K562 (cell line): ENCODE measurements around the gene HSD17B12. TPM values are rescaled to one million over a fixed set of nuclear protein-coding genes. Genes with fewer than 3 reads are reported as not detected.
A peak's percentile ranks its signal among the peaks of the same experiment; 100 is the strongest.

Experiments
- FOSL1 ChIP-seq: fragments of 200-800 bp; sonication (Bioruptor generic); conservative IDR thresholded peaks from 2 replicates; pipeline ENCODE4 v1.6.1; 2016; ENCODE audit warnings: missing genetic modification characterization, missing compliant biosample characterization
- GABPB1 ChIP-seq: sonication (generic); formaldehyde crosslinking; IDR thresholded peaks from 2 replicates; pipeline ENCODE4 v1.8.0; 2022; ENCODE audit warnings: mild to moderate bottlenecking, missing genetic modification reagents
- JUND ChIP-seq, 2 experiments: IDR thresholded peaks; 2 replicates in 1 of 2; 3 replicates in 1 of 2; pipeline ENCODE4 v1.6.1; 2011; ENCODE audit warnings: borderline replicate concordance in 2 of 2, low read depth in 2 of 2, low read length in 2 of 2, improper control_type of control experiment in 1 of 2, missing biosample characterization in 1 of 2, missing genetic modification characterization in 1 of 2, missing genetic modification reagents in 1 of 2
- MYC ChIP-seq, 2 experiments: fragments of 250-450 bp in 1 of 2; sonication (Bioruptor Pico) in 1 of 2; IDR thresholded peaks; 2 replicates each; pipeline versions ENCODE4 v1.5.1 to v1.6.1; 2012 to 2021; ENCODE audit warnings: low read depth in 2 of 2, borderline replicate concordance in 1 of 2, improper control_type of control experiment in 1 of 2, low read length in 1 of 2, mild to moderate bottlenecking in 1 of 2, moderate library complexity in 1 of 2
- NFIX ChIP-seq: fragments of 250-450 bp; sonication (Bioruptor Pico); IDR thresholded peaks from 2 replicates; pipeline ENCODE4 v1.4.0; 2020; ENCODE audit warnings: low read depth, mild to moderate bottlenecking, moderate library complexity
- NFYB ChIP-seq: IDR thresholded peaks from 2 replicates; pipeline ENCODE4 v1.6.1; 2011; ENCODE audit warnings: mild to moderate bottlenecking, moderate library complexity; ENCODE audit not compliant: insufficient read length; ENCODE audit errors: extremely low read depth
- SIN3B ChIP-seq: fragments of 450-650 bp; IDR thresholded peaks from 2 replicates; pipeline ENCODE4 v1.6.1; 2017; ENCODE audit warnings: low read depth, mild to moderate bottlenecking, moderate library complexity
- SMAD4 ChIP-seq: fragments of 250-450 bp; sonication (Bioruptor Pico); conservative IDR thresholded peaks from 2 replicates; pipeline ENCODE4 v1.8.0; 2021; ENCODE audit warnings: inconsistent platforms, mild to moderate bottlenecking, moderate library complexity
- polyA plus RNA-seq, 8 experiments: library from polyadenylated mRNA; depleted of rRNA in 4 of 8; stranded (reverse) in 5 of 8; unstranded in 3 of 8; fragments of >200 nt; fragmentation: Nextera tagmentation in 2 of 8; fragmentation: Illumina TruSeq in 1 of 8; extraction: Ambion mirVana in 2 of 8; extraction: Trizol in 1 of 8; gene quantifications; 2 replicates each; pipeline versions ENCODE4 v1.2.1 to v1.2.3, GENCODE V29; 2011 to 2014; ENCODE audit warnings: inconsistent platforms in 1 of 8, missing spikeins in 1 of 8
- total RNA-seq, 7 experiments: library from RNA; depleted of rRNA in 6 of 7; stranded (reverse); fragments of >200 nt in 6 of 7; fragmentation: Illumina TruSeq in 2 of 7; extraction: Trizol in 2 of 7; gene quantifications; 2 replicates each; pipeline versions ENCODE4 v1.2.1 to v1.2.3, GENCODE V29; 2011 to 2021; ENCODE audit warnings: low replicate concordance in 1 of 7
- TF ChIP-seq, protein P1 (sequence below), 2 experiments: fragments of 450-650 bp; IDR thresholded peaks; 2 replicates each; pipeline ENCODE4 v1.6.1; 2016; ENCODE audit warnings: mild to moderate bottlenecking in 2 of 2, borderline replicate concordance in 1 of 2, low read depth in 1 of 2, moderate library complexity in 1 of 2
- TF ChIP-seq, protein P2 (sequence below): fragments of 450-650 bp; IDR thresholded peaks from 2 replicates; pipeline ENCODE4 v1.6.1; 2016
- TF ChIP-seq, protein P3 (sequence below): fragments of 250-450 bp; sonication (Bioruptor Pico); IDR thresholded peaks from 2 replicates; pipeline ENCODE4 v1.9.0; 2021; ENCODE audit warnings: mild to moderate bottlenecking
- TF ChIP-seq, protein P4 (sequence below), 2 experiments: fragments of 450-650 bp; conservative IDR thresholded peaks; 2 replicates each; pipeline ENCODE4 v1.6.1; 2017; ENCODE audit warnings: mild to moderate bottlenecking in 2 of 2, moderate library complexity in 2 of 2
- TF ChIP-seq, protein P5 (sequence below): sonication (generic); formaldehyde crosslinking; IDR thresholded peaks from 2 replicates; pipeline ENCODE4 v1.8.0; 2022; ENCODE audit warnings: missing genetic modification reagents, mild to moderate bottlenecking, borderline replicate concordance

HSD17B12 gene
- total and polyA plus RNA-seq, 9 of the 15 experiments (the other 6 are each of a cell fraction or from before 2014, with no cell fraction given) = 9.1 to 34.5 (median 23.3) TPM

DNA sequence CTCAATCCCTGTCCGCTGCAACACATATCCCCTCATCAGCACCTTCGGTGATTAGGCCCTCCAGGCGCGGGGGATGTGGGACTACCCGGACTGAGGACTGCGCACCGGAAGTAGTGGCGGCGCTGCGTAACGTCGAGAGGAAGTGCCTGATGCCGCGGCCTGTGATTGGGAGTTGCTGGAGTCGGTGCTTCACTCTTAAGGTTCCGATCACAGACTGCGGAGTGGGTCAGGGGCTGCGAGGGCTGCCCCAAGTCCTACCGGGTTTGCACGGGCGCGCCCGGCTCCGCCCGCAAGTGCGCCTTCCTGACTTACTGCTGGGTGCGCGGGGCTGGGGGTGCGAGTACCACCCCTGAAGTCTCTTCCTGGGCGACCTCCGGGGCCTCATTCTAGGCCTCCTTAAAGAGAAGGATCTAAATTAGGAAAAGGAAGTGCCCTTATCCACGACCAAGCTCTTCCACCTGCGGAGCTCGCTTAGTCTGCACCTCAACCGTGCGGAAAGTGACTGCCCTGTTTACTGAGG, 200.2 kb downstream of the HSD17B12 start, which contains the start of gene ALKBH3 (continued):
- TF ChIP-seq, protein P1, sequence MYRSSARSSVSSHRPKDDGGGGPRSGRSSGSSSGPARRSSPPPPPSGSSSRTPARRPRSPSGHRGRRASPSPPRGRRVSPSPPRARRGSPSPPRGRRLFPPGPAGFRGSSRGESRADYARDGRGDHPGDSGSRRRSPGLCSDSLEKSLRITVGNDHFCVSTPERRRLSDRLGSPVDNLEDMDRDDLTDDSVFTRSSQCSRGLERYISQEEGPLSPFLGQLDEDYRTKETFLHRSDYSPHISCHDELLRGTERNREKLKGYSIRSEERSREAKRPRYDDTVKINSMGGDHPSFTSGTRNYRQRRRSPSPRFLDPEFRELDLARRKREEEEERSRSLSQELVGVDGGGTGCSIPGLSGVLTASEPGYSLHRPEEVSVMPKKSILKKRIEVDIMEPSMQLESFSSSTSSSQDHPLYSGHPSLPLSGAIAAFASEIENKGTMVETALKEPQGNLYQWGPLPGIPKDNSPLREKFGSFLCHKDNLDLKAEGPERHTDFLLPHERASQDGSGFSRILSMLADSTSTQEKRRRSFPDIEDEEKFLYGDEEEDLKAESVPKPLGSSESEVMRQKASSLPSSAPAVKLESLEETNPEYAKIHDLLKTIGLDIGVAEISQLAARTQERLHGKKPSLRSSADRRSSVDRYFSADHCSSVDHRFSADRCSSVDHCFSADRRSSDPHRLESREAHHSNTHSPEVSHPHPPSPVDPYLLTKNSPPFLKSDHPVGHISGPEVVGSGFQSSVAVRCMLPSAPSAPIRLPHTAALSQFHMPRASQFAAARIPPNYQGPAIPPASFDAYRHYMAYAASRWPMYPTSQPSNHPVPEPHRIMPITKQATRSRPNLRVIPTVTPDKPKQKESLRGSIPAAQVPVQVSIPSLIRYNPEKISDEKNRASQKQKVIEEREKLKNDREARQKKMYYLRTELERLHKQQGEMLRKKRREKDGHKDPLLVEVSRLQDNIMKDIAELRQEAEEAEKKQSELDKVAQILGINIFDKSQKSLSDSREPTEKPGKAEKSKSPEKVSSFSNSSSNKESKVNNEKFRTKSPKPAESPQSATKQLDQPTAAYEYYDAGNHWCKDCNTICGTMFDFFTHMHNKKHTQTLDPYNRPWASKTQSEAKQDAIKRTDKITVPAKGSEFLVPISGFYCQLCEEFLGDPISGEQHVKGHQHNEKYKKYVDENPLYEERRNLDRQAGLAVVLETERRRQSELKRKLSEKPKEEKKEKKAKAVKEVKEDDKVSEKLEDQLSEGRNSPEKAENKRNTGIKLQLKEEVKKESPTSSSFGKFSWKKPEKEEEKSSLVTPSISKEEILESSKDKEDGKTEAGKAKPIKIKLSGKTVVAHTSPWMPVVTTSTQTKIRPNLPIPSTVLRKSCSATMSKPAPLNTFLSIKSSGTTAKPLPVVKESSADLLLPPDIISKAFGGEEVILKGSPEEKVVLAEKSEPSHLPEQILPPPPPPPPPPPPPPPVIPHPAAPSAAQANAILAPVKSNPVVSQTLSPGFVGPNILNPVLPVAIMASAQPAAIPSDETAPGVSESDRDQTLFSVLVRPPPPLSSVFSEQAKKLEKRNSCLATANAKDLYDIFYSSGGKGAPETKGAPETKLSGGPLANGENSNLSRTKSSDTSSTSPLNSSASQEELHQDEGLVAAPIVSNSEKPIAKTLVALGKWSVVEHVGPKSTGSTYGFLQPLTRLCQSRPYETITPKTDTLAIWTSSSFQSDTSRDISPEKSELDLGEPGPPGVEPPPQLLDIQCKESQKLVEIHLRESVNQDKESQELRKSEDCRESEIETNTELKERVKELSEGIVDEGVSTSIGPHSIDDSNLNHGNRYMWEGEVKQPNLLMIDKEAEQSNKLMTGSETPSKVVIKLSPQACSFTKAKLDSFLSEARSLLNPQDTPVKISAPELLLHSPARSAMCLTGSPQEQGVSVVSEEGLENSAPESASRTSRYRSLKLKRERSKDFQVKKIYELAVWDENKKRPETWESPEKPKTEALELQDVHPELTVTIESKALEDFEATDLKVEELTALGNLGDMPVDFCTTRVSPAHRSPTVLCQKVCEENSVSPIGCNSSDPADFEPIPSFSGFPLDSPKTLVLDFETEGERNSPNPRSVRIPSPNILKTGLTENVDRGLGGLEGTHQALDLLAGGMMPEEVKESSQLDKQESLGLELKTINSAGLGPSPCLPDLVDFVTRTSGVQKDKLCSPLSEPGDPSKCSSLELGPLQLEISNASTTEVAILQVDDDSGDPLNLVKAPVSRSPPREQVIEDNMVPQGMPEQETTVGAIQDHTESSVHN (IDR thresholded peaks at IDR 0.05; ENCODE audit: borderline replicate concordance in 1 of 2, low read depth in 1 of 2) = no peak
- TF ChIP-seq MYC (IDR thresholded peaks at IDR 0.05; ENCODE audit: low read depth, low read length) (0 out of 2 replicates have a peak, but pooled peaks have one; percentile 40), MYC (CRISPR knock-in tag; IDR thresholded peaks at IDR 0.05; ENCODE audit: borderline replicate concordance, low read depth) (no peak), FOSL1 (tag) (0 out of 2 replicates have a peak, but pooled peaks have one; percentile 35), GABPB1 (CRISPR knock-in tag) (peak; percentile 99), SIN3B (peak; percentile 97), JUND (IDR thresholded peaks at IDR 0.05; ENCODE audit: borderline replicate concordance, low read depth, low read length) (peak; percentile 65; the same call in 1 of the 2 replicates), JUND (tag; IDR thresholded peaks at IDR 0.05; ENCODE audit: borderline replicate concordance, low read depth, low read length) (peak; percentile 51; the same call in 1 of the 3 replicates), NFIX (CRISPR knock-in tag) (no peak), NFYB (peak; percentile 92), SMAD4 (CRISPR knock-in tag) (peak; percentile 54; the same call in 1 of the 2 replicates)
- TF ChIP-seq, protein P2, sequence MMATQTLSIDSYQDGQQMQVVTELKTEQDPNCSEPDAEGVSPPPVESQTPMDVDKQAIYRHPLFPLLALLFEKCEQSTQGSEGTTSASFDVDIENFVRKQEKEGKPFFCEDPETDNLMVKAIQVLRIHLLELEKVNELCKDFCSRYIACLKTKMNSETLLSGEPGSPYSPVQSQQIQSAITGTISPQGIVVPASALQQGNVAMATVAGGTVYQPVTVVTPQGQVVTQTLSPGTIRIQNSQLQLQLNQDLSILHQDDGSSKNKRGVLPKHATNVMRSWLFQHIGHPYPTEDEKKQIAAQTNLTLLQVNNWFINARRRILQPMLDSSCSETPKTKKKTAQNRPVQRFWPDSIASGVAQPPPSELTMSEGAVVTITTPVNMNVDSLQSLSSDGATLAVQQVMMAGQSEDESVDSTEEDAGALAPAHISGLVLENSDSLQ = peak; percentile 68
- TF ChIP-seq, protein P3, sequence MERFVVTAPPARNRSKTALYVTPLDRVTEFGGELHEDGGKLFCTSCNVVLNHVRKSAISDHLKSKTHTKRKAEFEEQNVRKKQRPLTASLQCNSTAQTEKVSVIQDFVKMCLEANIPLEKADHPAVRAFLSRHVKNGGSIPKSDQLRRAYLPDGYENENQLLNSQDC (CRISPR knock-in tag) = no peak
- TF ChIP-seq, protein P4, sequence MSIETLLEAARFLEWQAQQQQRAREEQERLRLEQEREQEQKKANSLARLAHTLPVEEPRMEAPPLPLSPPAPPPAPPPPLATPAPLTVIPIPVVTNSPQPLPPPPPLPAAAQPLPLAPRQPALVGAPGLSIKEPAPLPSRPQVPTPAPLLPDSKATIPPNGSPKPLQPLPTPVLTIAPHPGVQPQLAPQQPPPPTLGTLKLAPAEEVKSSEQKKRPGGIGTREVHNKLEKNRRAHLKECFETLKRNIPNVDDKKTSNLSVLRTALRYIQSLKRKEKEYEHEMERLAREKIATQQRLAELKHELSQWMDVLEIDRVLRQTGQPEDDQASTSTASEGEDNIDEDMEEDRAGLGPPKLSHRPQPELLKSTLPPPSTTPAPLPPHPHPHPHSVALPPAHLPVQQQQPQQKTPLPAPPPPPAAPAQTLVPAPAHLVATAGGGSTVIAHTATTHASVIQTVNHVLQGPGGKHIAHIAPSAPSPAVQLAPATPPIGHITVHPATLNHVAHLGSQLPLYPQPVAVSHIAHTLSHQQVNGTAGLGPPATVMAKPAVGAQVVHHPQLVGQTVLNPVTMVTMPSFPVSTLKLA (conservative IDR thresholded peaks at IDR 0.05) = peak in 1 of 2 experiments; percentile 63; a peak in 1 of 4 replicates
- TF ChIP-seq, protein P5, sequence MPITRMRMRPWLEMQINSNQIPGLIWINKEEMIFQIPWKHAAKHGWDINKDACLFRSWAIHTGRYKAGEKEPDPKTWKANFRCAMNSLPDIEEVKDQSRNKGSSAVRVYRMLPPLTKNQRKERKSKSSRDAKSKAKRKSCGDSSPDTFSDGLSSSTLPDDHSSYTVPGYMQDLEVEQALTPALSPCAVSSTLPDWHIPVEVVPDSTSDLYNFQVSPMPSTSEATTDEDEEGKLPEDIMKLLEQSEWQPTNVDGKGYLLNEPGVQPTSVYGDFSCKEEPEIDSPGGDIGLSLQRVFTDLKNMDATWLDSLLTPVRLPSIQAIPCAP (CRISPR knock-in tag) = no peak
